Liver (tissue), 9 donors: ENCODE results near the gene ETS1. TPM values are rescaled to one million over a fixed set of nuclear protein-coding genes. Genes with fewer than 3 reads are reported as not detected.

Experiments used
- DNase-seq: peaks from one replicate; pipeline ENCODE4 v3.0.0-alpha.2; 2017; ENCODE audit warnings: low spot score
- H3K27ac ChIP-seq, 2 donors: one replicate each; pipeline ENCODE4 v1.7.0; 2013; ENCODE audit warnings: inconsistent platforms in 2 of 2, low read length in 2 of 2, control low read depth in 1 of 2, low read depth in 1 of 2, mild to moderate bottlenecking in 1 of 2
- H3K27me3 ChIP-seq, 4 donors: one replicate each; pipeline versions ENCODE4 v1.6.1 to v1.7.0; 2013; ENCODE audit warnings: low read length in 3 of 4, inconsistent platforms in 1 of 4, mild to moderate bottlenecking in 1 of 4, moderate library complexity in 1 of 4; ENCODE audit not compliant: control insufficient read depth in 4 of 4, insufficient read depth in 4 of 4
- H3K36me3 ChIP-seq, 4 donors: one replicate each; pipeline versions ENCODE4 v1.6.1 to v1.7.0; 2013; ENCODE audit warnings: low read length in 3 of 4, mild to moderate bottlenecking in 3 of 4, low read depth in 1 of 4, moderate library complexity in 1 of 4; ENCODE audit not compliant: control insufficient read depth in 4 of 4, insufficient read depth in 3 of 4
- H3K4me1 ChIP-seq, 4 donors: one replicate each; pipeline versions ENCODE4 v1.6.1 to v1.7.0; 2013; ENCODE audit warnings: low read length in 3 of 4, mild to moderate bottlenecking in 3 of 4, moderate library complexity in 1 of 4; ENCODE audit not compliant: control insufficient read depth in 4 of 4, insufficient read depth in 4 of 4
- H3K4me3 ChIP-seq, 3 donors: one replicate each; pipeline versions ENCODE4 v1.6.1 to v1.7.0; 2013; ENCODE audit warnings: low read length in 3 of 3, control low read depth in 1 of 3, low read depth in 1 of 3, mild to moderate bottlenecking in 1 of 3
- H3K9ac ChIP-seq, 2 donors: one replicate each; pipeline ENCODE4 v1.7.0; 2013; ENCODE audit warnings: low read length in 2 of 2, mild to moderate bottlenecking in 2 of 2, moderate library complexity in 2 of 2, control low read depth in 1 of 2, low read depth in 1 of 2
- H3K9me3 ChIP-seq, 4 donors: one replicate each; pipeline versions ENCODE4 v1.6.1 to v1.7.0; 2013; ENCODE audit warnings: low read length in 3 of 4; ENCODE audit not compliant: control insufficient read depth in 4 of 4
- ATF3 ChIP-seq: IDR thresholded peaks from 2 replicates; pipeline ENCODE4 v1.6.1; 2016; ENCODE audit warnings: antibody characterized with exemption
- EGR1 ChIP-seq, 2 donors: IDR thresholded peaks; 2 replicates each; pipeline ENCODE4 v1.6.1; 2016 to 2018; ENCODE audit warnings: antibody characterized with exemption in 2 of 2, low read depth in 2 of 2
- FOXA1 ChIP-seq: IDR thresholded peaks from 2 replicates; pipeline ENCODE4 v1.6.1; 2016; ENCODE audit warnings: antibody characterized with exemption
- FOXA2 ChIP-seq: IDR thresholded peaks from 2 replicates; pipeline ENCODE4 v1.6.1; 2016; ENCODE audit warnings: antibody characterized with exemption
- GABPA ChIP-seq, 2 donors: IDR thresholded peaks in 1 of 2; conservative IDR thresholded peaks in 1 of 2; 2 replicates each; pipeline ENCODE4 v1.6.1; 2016; ENCODE audit warnings: antibody characterized with exemption in 2 of 2, mild to moderate bottlenecking in 1 of 2, moderate library complexity in 1 of 2
- HNF4A ChIP-seq, 2 donors: conservative IDR thresholded peaks; 2 replicates each; pipeline ENCODE4 v1.6.1; 2016; ENCODE audit warnings: antibody characterized with exemption in 2 of 2, mild to moderate bottlenecking in 2 of 2
- HNF4G ChIP-seq: IDR thresholded peaks from 2 replicates; pipeline ENCODE4 v1.6.1; 2016; ENCODE audit warnings: antibody characterized with exemption
- JUND ChIP-seq, 2 donors: IDR thresholded peaks; 2 replicates each; pipeline ENCODE4 v1.6.1; 2016; ENCODE audit warnings: antibody characterized with exemption in 2 of 2
- MAX ChIP-seq: IDR thresholded peaks from 2 replicates; pipeline ENCODE4 v1.6.1; 2016; ENCODE audit warnings: antibody characterized with exemption
- NR2F2 ChIP-seq: IDR thresholded peaks from 2 replicates; pipeline ENCODE4 v1.6.1; 2016; ENCODE audit warnings: antibody characterized with exemption
- RAD21 ChIP-seq, 2 donors: IDR thresholded peaks; 2 replicates each; pipeline ENCODE4 v1.6.1; 2016; ENCODE audit warnings: antibody characterized with exemption in 2 of 2, mild to moderate bottlenecking in 2 of 2
- REST ChIP-seq: IDR thresholded peaks from 2 replicates; pipeline ENCODE4 v1.6.1; 2016; ENCODE audit warnings: antibody characterized with exemption, mild to moderate bottlenecking
- RXRA ChIP-seq, 2 donors: IDR thresholded peaks; 2 replicates each; pipeline ENCODE4 v1.6.1; 2017 to 2018; ENCODE audit warnings: antibody characterized with exemption in 2 of 2, mild to moderate bottlenecking in 1 of 2
- TAF1 ChIP-seq: conservative IDR thresholded peaks from 2 replicates; pipeline ENCODE4 v1.6.1; 2016; ENCODE audit warnings: antibody characterized with exemption, mild to moderate bottlenecking
- YY1 ChIP-seq: IDR thresholded peaks from 2 replicates; pipeline ENCODE4 v1.6.1; 2016; ENCODE audit warnings: antibody characterized with exemption, mild to moderate bottlenecking
- ZBTB33 ChIP-seq: IDR thresholded peaks from 2 replicates; pipeline ENCODE4 v1.6.1; 2016; ENCODE audit warnings: antibody characterized with exemption
- WGBS: extraction: QIAGEN DNeasy Blood & Tissue Kit; methylation state at CpG from one replicate; pipeline ENCODE4 v1.1.7; 2013; 5-methylcytosine and 5-hydroxymethylcytosine counted together
- polyA plus RNA-seq, 2 donors: library from polyadenylated mRNA; stranded (reverse) in 1 of 2; unstranded in 1 of 2; fragments of 200-250 nt in 1 of 2; fragments of >200 nt in 1 of 2; fragmentation: Nextera tagmentation in 1 of 2; extraction: Ambion mirVana in 1 of 2; gene quantifications; one replicate each; pipeline versions ENCODE4 v1.2.1 to v1.2.3, GENCODE V29; 2013 to 2015
- total RNA-seq, 2 donors: library from RNA; depleted of rRNA; stranded (reverse); fragments of >200 nt; gene quantifications; one replicate each; pipeline ENCODE4 v1.2.3, GENCODE V29; 2014
- TF ChIP-seq, protein P1 (sequence below): fragments of 150-350 bp; IDR thresholded peaks from 2 replicates; pipeline ENCODE4 v1.5.1; 2017; ENCODE audit warnings: improper control_type of control experiment, low read depth, low read length; ENCODE audit not compliant: missing input control
- donor health status: healthy.
- donor health status: healthy.
- donor health status: healthy.
- donor health status: healthy.
- donor health status: healthy.

Gene ETS1
- total and polyA plus RNA-seq, 4 donors = 4.8 to 30.0 (median 20.3) TPM

- no peak for TF ChIP-seq REST
- TF ChIP-seq MAX = no peak
- TF ChIP-seq HNF4G = no peak
- no peak for TF ChIP-seq NR2F2
- no peak for TF ChIP-seq YY1
- TF ChIP-seq EGR1 (IDR thresholded peaks at IDR 0.05; ENCODE audit: low read depth in 2 of 2) = no peak
- no peak for TF ChIP-seq HNF4A (conservative IDR thresholded peaks at IDR 0.05)
- TF ChIP-seq FOXA2 = no peak
These were observed 117.3 kb downstream of the ETS1 start (continued) for GRCh38 chr11:128470081-128470480.

DNA sequence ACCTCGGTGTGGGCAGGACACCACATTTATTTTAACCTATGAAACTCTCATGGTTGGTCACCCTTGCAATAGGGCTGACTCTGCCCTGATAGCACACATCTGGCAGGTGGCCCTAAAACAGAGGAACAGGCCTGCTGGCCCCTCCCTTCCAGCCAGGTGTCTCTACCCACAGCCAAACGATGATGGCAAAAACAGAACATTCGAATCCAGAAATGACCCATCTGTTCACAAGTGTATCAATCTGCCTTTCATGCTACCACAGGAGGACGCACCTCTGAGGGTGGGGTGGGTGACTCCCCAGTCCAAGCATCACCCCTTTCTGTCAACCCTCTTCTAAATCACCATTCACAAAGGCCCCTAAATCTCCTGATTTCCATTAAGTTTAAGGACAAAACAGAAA is 118.1 kb downstream of the ETS1 start:
- Histone ChIP-seq H3K9ac (no peak overlapping the region), H3K27me3 (no peaks in the 10 kb centered on the region), H3K36me3 (peaks cover 0 to 2% (median 0%) of the 10 kb centered on the region in 4 donors), H3K4me3 (no peak overlapping the region), H3K9me3 (no peaks in the 10 kb centered on the region), H3K4me1 (peaks cover 0 to 2% (median 0%) of the 10 kb centered on the region in 4 donors), H3K27ac (peak overlapping the region in 1 of 2 donors; percentile 11)
- 74% methylated on average over 4 of the region's 4 CpGs for WGBS
- no peak for TF ChIP-seq REST
- TF ChIP-seq RXRA (IDR thresholded peaks at IDR 0.05) = no peak
- TF ChIP-seq TAF1 = no peak
- no peak for TF ChIP-seq NR2F2
- no peak for TF ChIP-seq GABPA (IDR thresholded peaks at IDR 0.05 in 1 of 2, conservative IDR thresholded peaks at IDR 0.05 in 1 of 2)
- TF ChIP-seq JUND (IDR thresholded peaks at IDR 0.05) = no peak
- no peak for TF ChIP-seq FOXA1
- no peak for TF ChIP-seq ATF3
- TF ChIP-seq YY1 = no peak
- no peak for TF ChIP-seq RAD21 (IDR thresholded peaks at IDR 0.05)
- TF ChIP-seq HNF4A (conservative IDR thresholded peaks at IDR 0.05) = no peak
- no peak for TF ChIP-seq HNF4G
- TF ChIP-seq ZBTB33 = no peak
- TF ChIP-seq, protein P1, sequence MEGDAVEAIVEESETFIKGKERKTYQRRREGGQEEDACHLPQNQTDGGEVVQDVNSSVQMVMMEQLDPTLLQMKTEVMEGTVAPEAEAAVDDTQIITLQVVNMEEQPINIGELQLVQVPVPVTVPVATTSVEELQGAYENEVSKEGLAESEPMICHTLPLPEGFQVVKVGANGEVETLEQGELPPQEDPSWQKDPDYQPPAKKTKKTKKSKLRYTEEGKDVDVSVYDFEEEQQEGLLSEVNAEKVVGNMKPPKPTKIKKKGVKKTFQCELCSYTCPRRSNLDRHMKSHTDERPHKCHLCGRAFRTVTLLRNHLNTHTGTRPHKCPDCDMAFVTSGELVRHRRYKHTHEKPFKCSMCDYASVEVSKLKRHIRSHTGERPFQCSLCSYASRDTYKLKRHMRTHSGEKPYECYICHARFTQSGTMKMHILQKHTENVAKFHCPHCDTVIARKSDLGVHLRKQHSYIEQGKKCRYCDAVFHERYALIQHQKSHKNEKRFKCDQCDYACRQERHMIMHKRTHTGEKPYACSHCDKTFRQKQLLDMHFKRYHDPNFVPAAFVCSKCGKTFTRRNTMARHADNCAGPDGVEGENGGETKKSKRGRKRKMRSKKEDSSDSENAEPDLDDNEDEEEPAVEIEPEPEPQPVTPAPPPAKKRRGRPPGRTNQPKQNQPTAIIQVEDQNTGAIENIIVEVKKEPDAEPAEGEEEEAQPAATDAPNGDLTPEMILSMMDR = no peak
- TF ChIP-seq FOXA2 = no peak
- no peak for TF ChIP-seq MAX
- DNase-seq = no peak
